Uterus (tissue), 4 donors: Measurements from ENCODE around the gene RBM14. TPM values are rescaled to one million over a fixed set of nuclear protein-coding genes. Genes with fewer than 3 reads are reported as not detected.

Experiments
- DNase-seq, 2 donors: peaks; one replicate each; pipeline ENCODE4 v3.0.0-alpha.2; 2019 to 2020
- H3K27ac ChIP-seq, 2 donors: fragments of 200-600 bp; sonication (generic); 1 replicate in 1 of 2; 2 replicates in 1 of 2; pipeline ENCODE4 v1.5.1; 2016 to 2018
- H3K27me3 ChIP-seq, 2 donors: fragments of 200-600 bp; sonication (generic); one replicate each; pipeline ENCODE4 v1.5.1; 2018 to 2019; ENCODE audit warnings: control low read depth in 1 of 2
- H3K36me3 ChIP-seq, 2 donors: fragments of 200-600 bp; sonication (generic); one replicate each; pipeline ENCODE4 v1.5.1; 2019; ENCODE audit warnings: control low read depth in 1 of 2
- H3K4me1 ChIP-seq, 2 donors: fragments of 200-600 bp; sonication (generic); one replicate each; pipeline ENCODE4 v1.5.1; 2018 to 2019; ENCODE audit warnings: control low read depth in 1 of 2
- H3K4me3 ChIP-seq, 2 donors: fragments of 200-600 bp; sonication (generic); 1 replicate in 1 of 2; 2 replicates in 1 of 2; pipeline ENCODE4 v1.5.1; 2018 to 2019; ENCODE audit warnings: mild to moderate bottlenecking in 1 of 2
- H3K9me3 ChIP-seq, 2 donors: fragments of 200-600 bp; sonication (generic); one replicate each; pipeline ENCODE4 v1.5.1; 2019; ENCODE audit warnings: control low read depth in 1 of 2
- CTCF ChIP-seq, 4 experiments: fragments of 200-600 bp in 2 of 4; fragments of 450-650 bp in 2 of 4; sonication (generic) in 2 of 4; IDR thresholded peaks; one replicate each; pipeline ENCODE4 v1.5.1; 2016 to 2019; ENCODE audit warnings: antibody characterized with exemption in 4 of 4, mild to moderate bottlenecking in 2 of 4, moderate library complexity in 1 of 4
- POLR2A ChIP-seq, 2 donors: fragments of 450-650 bp; IDR thresholded peaks; one replicate each; pipeline ENCODE4 v1.6.1; 2016; ENCODE audit warnings: antibody characterized with exemption in 2 of 2, mild to moderate bottlenecking in 1 of 2, moderate library complexity in 1 of 2
- intact Hi-C: fragments of 100-400 bp; cut with DNase I; formaldehyde crosslinking; loops from one replicate; pipeline ENCODE4 v1.15.1; 2023; ENCODE audit warnings: low total_unique reads
- total RNA-seq, 4 donors: library from RNA; depleted of rRNA in 3 of 4; stranded (reverse); fragments of >200 nt in 3 of 4; gene quantifications; one replicate each; pipeline versions ENCODE4 v1.1.0 to v1.2.4, GENCODE V29; 2014 to 2023
- donor health status: DM: yes; HTN: yes; CAD: no.

The RBM14 gene
- total RNA-seq, 4 donors from 2014 or later: 15.1 to 86.4 (median 53.2) TPM

DNA sequence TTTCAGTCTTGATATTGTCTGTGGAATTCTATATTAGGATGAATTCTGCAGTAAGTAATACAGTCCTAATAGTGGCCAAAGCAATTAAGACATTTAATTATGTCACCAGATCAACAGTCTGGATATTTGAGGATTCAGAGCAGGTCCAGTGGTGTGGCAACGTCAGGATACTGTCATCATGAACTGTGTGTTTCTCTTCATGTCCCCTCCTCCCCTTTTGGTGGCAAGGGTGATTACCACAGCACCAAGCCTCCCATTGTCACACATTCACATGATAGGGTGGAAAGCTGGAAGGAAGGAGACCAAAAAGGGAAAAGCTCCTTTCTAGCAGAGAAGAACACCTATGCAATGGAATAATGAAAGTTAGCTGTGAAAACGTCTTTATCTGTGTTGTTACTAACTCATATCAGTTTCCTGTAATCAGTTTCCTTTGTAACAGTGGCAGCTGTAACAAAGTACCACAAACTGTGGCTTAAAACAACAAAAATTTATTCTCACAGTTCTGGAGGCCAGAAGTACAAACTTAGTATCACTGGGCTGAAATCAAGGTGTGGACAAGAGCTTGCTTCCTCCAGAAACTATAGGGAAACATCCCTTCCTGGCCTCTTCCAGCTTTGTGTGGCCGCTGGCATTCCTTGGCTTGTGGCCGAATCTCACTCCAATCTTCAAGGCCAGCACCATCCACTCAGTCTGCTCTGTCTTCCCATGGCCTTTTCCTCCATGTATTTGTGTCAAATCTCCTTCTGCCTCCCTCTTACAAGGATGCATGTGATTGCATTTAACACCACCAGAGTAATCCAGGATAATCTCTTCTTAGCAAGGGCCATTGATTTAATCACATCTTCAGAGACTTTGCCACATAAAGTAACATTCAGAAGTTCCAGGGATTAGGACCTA is 6.5 kb upstream of the RBM14 start:
- Histone ChIP-seq H3K4me1 (peaks cover 0 to 4% of the 10 kb centered on the region in 2 donors), H3K27ac (no peak overlapping the region), H3K27me3 (no peaks in the 10 kb centered on the region), H3K9me3 (no peaks in the 10 kb centered on the region), H3K4me3 (no peak overlapping the region), H3K36me3 (no peaks in the 10 kb centered on the region)
- intact Hi-C loops: no loop called here
- DNase-seq: no peak
- TF ChIP-seq POLR2A (IDR thresholded peaks at IDR 0.05): no peak
- TF ChIP-seq CTCF (IDR thresholded peaks at IDR 0.05): no peak

GRCh38 chr11:66612458-66612857 is 4.0 kb upstream of the RBM14 start:
- H3K9me3 ChIP-seq: no peaks in the 10 kb centered on the region
- no peak overlapping the region for H3K27ac ChIP-seq
- no peak for TF ChIP-seq CTCF (IDR thresholded peaks at IDR 0.05)
- TF ChIP-seq POLR2A (IDR thresholded peaks at IDR 0.05): no peak
- no peaks in the 10 kb centered on the region for H3K27me3 ChIP-seq
- no peak overlapping the region for H3K4me3 ChIP-seq
- intact Hi-C loops: no loop called here
- peaks cover 0 to 4% of the 10 kb centered on the region in 2 donors for H3K4me1 ChIP-seq
- DNase-seq: no peak
- H3K36me3 ChIP-seq: no peaks in the 10 kb centered on the region

DNA sequence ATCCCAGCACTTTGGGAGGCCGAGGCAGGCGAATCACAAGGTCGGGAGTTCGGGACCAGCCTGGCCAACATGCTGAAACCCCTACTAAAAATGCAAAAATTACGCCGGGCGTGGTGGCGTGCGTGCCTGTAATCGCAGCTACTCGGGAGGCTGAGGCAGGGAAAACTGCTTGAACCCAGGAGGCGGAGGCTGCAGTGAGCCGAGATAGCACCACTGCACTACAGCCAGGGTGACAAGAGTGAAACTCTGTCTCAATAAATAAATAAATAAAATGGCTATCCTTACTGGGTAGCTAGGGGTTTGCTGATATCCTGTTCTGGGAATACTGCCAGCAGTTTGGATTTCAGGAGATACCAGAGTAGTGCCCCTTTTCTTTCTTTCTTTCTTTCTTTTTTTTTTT is 2.4 kb upstream of the RBM14 start:
- H3K4me3 ChIP-seq: no peak overlapping the region
- no peaks in the 10 kb centered on the region for H3K4me1 ChIP-seq
- H3K27me3 ChIP-seq: no peaks in the 10 kb centered on the region
- H3K36me3 ChIP-seq: no peaks in the 10 kb centered on the region
- no peaks in the 10 kb centered on the region for H3K9me3 ChIP-seq
- TF ChIP-seq CTCF (IDR thresholded peaks at IDR 0.05): no peak
- TF ChIP-seq POLR2A (IDR thresholded peaks at IDR 0.05): no peak
- H3K27ac ChIP-seq: no peak overlapping the region
- no peak for DNase-seq
- intact Hi-C loops: no loop called here

DNA sequence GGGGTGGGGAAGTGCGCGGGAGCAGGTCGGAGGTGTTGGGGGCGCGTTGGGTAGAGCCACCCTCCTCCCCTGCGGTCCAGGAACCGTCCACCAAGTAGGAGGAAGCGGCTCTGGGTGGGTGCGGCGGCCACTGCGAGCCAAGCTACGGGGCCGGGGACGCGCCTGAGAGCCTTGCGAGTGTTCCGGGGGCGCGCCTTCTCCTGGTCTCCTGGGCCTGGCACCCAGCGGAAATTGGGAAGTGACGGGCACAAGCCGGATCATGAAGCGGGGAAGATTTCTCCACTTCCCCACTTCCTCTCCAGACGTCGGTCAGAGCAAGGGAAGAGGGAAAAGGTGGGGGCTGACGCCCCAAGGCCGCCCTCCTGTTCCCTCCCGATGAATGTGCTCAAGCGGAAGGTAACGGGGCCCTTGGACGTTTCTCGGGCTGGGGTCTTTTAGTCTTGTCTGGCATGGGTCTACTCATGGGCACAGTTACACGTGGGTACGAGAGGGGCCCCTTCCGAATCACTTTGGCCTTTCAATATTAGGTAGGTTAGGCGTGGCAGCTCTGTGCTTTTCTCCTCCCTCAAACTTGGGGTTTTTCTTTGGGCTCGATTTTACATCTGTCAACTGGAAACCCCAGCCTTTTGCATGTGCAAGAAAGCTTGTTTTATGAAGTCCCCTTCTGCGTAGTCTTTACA is 865 bp downstream of the RBM14 start:
- no peak for TF ChIP-seq POLR2A (IDR thresholded peaks at IDR 0.05)
- no peak for TF ChIP-seq CTCF (IDR thresholded peaks at IDR 0.05)
- H3K36me3 ChIP-seq: no peaks in the 10 kb centered on the region
- peak overlapping the region; percentile 69 to 89 for H3K4me3 ChIP-seq
- peak overlapping the region; percentile 91 to 97 for H3K27ac ChIP-seq
- DNase-seq: no peak
- peaks cover 0 to 9% of the 10 kb centered on the region in 2 donors for H3K4me1 ChIP-seq
- H3K9me3 ChIP-seq: no peaks in the 10 kb centered on the region
- no peaks in the 10 kb centered on the region for H3K27me3 ChIP-seq
- intact Hi-C loops: no loop called here

DNA sequence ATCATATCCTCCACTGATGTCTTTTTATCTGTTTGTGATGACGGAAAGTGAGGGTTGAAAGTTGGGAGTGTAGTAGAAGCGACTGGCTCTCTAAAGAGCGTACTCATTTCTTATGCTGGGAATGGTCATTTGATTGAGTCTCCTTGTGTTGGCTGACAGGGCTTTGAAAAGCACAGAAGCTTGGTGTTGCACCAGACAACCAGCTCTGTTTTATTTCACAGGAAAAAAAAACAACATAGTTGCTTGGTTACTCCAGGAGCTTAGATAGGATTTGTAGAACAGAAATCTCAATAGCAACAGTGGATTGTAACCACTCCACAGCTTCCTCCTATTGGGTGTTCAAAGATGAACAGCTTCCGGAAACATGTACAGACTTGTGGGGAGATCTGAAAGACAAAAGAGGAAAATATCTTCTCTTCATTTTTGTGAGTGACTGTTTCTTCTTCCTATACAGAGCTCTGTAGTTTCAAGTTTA is 2.7 kb downstream of the RBM14 start:
- intact Hi-C loops: no loop called here
- no peaks in the 10 kb centered on the region for H3K27me3 ChIP-seq
- no peak for DNase-seq
- TF ChIP-seq POLR2A (IDR thresholded peaks at IDR 0.05) (no peak), CTCF (IDR thresholded peaks at IDR 0.05) (no peak)
- peak overlapping the region; percentile 14 to 97 for H3K27ac ChIP-seq
- H3K9me3 ChIP-seq: no peaks in the 10 kb centered on the region
- peaks cover 3 to 9% of the 10 kb centered on the region in 2 donors for H3K4me1 ChIP-seq
- H3K36me3 ChIP-seq: no peaks in the 10 kb centered on the region
- H3K4me3 ChIP-seq: peak overlapping the region in 1 of 2 donors; percentile 69
